Endothelial cell (in vitro differentiated cells): ENCODE measurements around the gene DNAJC1. TPM values are rescaled to one million over a fixed set of nuclear protein-coding genes. Genes with fewer than 3 reads are reported as not detected.

ENCODE experiments used
- DNase-seq: peaks from one replicate; pipeline ENCODE4 v3.0.0; 2021; ENCODE audit warnings: low spot score
- H3K27ac Mint-ChIP-seq: one replicate; pipeline ENCODE4 v1.8.0; 2021; ENCODE audit warnings: mixed read lengths, inconsistent platforms; ENCODE audit not compliant: unreplicated experiment
- H3K27me3 Mint-ChIP-seq: one replicate; pipeline ENCODE4 v1.8.0; 2021; ENCODE audit warnings: mild to moderate bottlenecking, moderate library complexity, mixed read lengths, inconsistent platforms; ENCODE audit not compliant: unreplicated experiment
- H3K36me3 Mint-ChIP-seq: one replicate; pipeline ENCODE4 v1.8.0; 2021; ENCODE audit warnings: mild to moderate bottlenecking, low read depth, mixed read lengths, inconsistent platforms; ENCODE audit not compliant: unreplicated experiment
- H3K4me1 Mint-ChIP-seq: one replicate; pipeline ENCODE4 v1.8.0; 2021; ENCODE audit warnings: mild to moderate bottlenecking, mixed read lengths, inconsistent platforms; ENCODE audit not compliant: unreplicated experiment
- H3K4me3 Mint-ChIP-seq: one replicate; pipeline ENCODE4 v1.8.0; 2021; ENCODE audit warnings: mild to moderate bottlenecking, mixed read lengths, inconsistent platforms; ENCODE audit not compliant: unreplicated experiment
- H3K9me3 Mint-ChIP-seq: one replicate; pipeline ENCODE4 v1.8.0; 2021; ENCODE audit warnings: mixed read lengths, inconsistent platforms; ENCODE audit not compliant: unreplicated experiment
- CTCF ChIP-seq: fragments of 200-600 bp; sonication (generic); IDR thresholded peaks from one replicate; pipeline ENCODE4 v1.5.0; 2021; ENCODE audit warnings: antibody characterized with exemption; ENCODE audit not compliant: unreplicated experiment
- total RNA-seq: library from RNA; stranded (reverse); fragmentation: NEBNext Ultra II Directional; extraction: Animal tissue kit (Norgen Biotek cat#: 25700); gene quantifications from one replicate; pipeline ENCODE4 v1.2.1, GENCODE V29; 2021; ENCODE audit not compliant: unreplicated experiment

DNAJC1 gene
- total RNA-seq, 1 donor from 2014 or later, result 32.0 TPM

- H3K27ac Mint-ChIP-seq, result no peak overlapping the region
- no peaks in the 10 kb centered on the region for H3K36me3 Mint-ChIP-seq
- no peaks in the 10 kb centered on the region for H3K27me3 Mint-ChIP-seq
Measured at GRCh38 chr10:21926949-21927348, 76.6 kb downstream of the DNAJC1 start.

GRCh38 chr10:21926358-21926925, 77.1 kb downstream of the DNAJC1 start:
- TF ChIP-seq CTCF, result no peak
- Mint-ChIP-seq H3K36me3 (no peaks in the 10 kb centered on the region), H3K27me3 (no peaks in the 10 kb centered on the region), H3K4me1 (no peaks in the 10 kb centered on the region), H3K9me3 (no peaks in the 10 kb centered on the region), H3K4me3 (no peak overlapping the region), H3K27ac (no peak overlapping the region)
- no peak for DNase-seq

More at GRCh38 chr10:21926949-21927348, 76.6 kb downstream of the DNAJC1 start:
- no peak for DNase-seq
- no peaks in the 10 kb centered on the region for H3K4me1 Mint-ChIP-seq
- no peak for TF ChIP-seq CTCF
- no peak overlapping the region for H3K4me3 Mint-ChIP-seq
- H3K9me3 Mint-ChIP-seq, result no peaks in the 10 kb centered on the region

- Mint-ChIP-seq H3K27me3 (no peaks in the 10 kb centered on the region), H3K27ac (no peak overlapping the region), H3K9me3 (no peaks in the 10 kb centered on the region), H3K36me3 (no peaks in the 10 kb centered on the region), H3K4me1 (no peaks in the 10 kb centered on the region), H3K4me3 (no peak overlapping the region)
- TF ChIP-seq CTCF, result no peak
- DNase-seq, result no peak
Measured at GRCh38 chr10:21925851-21926250, 77.7 kb downstream of the DNAJC1 start.

- Mint-ChIP-seq H3K4me3 (no peak overlapping the region), H3K9me3 (no peaks in the 10 kb centered on the region), H3K27ac (no peak overlapping the region), H3K36me3 (no peaks in the 10 kb centered on the region), H3K27me3 (no peaks in the 10 kb centered on the region), H3K4me1 (no peaks in the 10 kb centered on the region)
- DNase-seq, result no peak
- TF ChIP-seq CTCF, result no peak
Measured at GRCh38 chr10:21924511-21924910, 79.0 kb downstream of the DNAJC1 start.

- Mint-ChIP-seq H3K4me3 (no peak overlapping the region), H3K36me3 (no peaks in the 10 kb centered on the region), H3K27me3 (no peaks in the 10 kb centered on the region), H3K27ac (no peak overlapping the region), H3K4me1 (no peaks in the 10 kb centered on the region), H3K9me3 (no peaks in the 10 kb centered on the region)
- TF ChIP-seq CTCF, result no peak
- no peak for DNase-seq
Measured at GRCh38 chr10:21920633-21921032, 82.9 kb downstream of the DNAJC1 start.
